ENCODE data around the gene XRN2. TPM values are rescaled to one million over a fixed set of nuclear protein-coding genes. Genes with fewer than 3 reads are reported as not detected.

XRN2 gene
- total RNA-seq, 2 donors from 2014 or later, result 39.0 to 41.8 TPM

GRCh38 chr20:21312813-21313474 is 9.8 kb downstream of the XRN2 start:
- no peaks in the 10 kb centered on the region for H3K4me1 ChIP-seq
- H3K36me3 ChIP-seq, result no peaks in the 10 kb centered on the region
- H3K27me3 ChIP-seq, result no peaks in the 10 kb centered on the region
- no peak for TF ChIP-seq CTCF (IDR thresholded peaks at IDR 0.05)
- no peak overlapping the region for H3K27ac ChIP-seq
- no peak overlapping the region for H3K9ac ChIP-seq (ENCODE audit: low read depth in 2 of 2, low read length in 2 of 2)
- DNase-seq, result no peak
- no peaks in the 10 kb centered on the region for H3K9me3 ChIP-seq
- intact Hi-C loops (cut with DNase I), result no loop called here
- H3K4me3 ChIP-seq, result no peak overlapping the region

GRCh38 chr20:21315138-21315537 is 12.0 kb downstream of the XRN2 start:
- Histone ChIP-seq H3K4me3 (no peak overlapping the region), H3K27ac (no peak overlapping the region), H3K9ac (ENCODE audit: low read depth in 2 of 2, low read length in 2 of 2) (no peak overlapping the region), H3K36me3 (no peaks in the 10 kb centered on the region), H3K9me3 (no peaks in the 10 kb centered on the region), H3K4me1 (no peaks in the 10 kb centered on the region), H3K27me3 (no peaks in the 10 kb centered on the region)
- no peak for TF ChIP-seq CTCF (IDR thresholded peaks at IDR 0.05)
- no peak for DNase-seq
- intact Hi-C loops (cut with DNase I), result no loop called here

GRCh38 chr20:21322083-21322710 is 19.1 kb downstream of the XRN2 start:
- no peak for DNase-seq
- TF ChIP-seq CTCF (IDR thresholded peaks at IDR 0.05), result no peak
- Histone ChIP-seq H3K9me3 (no peaks in the 10 kb centered on the region), H3K4me1 (peaks cover 4% of the 10 kb centered on the region), H3K27ac (no peak overlapping the region), H3K36me3 (no peaks in the 10 kb centered on the region), H3K27me3 (no peaks in the 10 kb centered on the region), H3K4me3 (no peak overlapping the region), H3K9ac (ENCODE audit: low read depth in 2 of 2, low read length in 2 of 2) (no peak overlapping the region)
- intact Hi-C loops (cut with DNase I), result no loop called here

GRCh38 chr20:21322921-21323331 is 19.8 kb downstream of the XRN2 start:
- Histone ChIP-seq H3K36me3 (no peaks in the 10 kb centered on the region), H3K9me3 (no peaks in the 10 kb centered on the region), H3K27ac (no peak overlapping the region), H3K4me1 (peaks cover 4% of the 10 kb centered on the region), H3K4me3 (no peak overlapping the region), H3K27me3 (no peaks in the 10 kb centered on the region), H3K9ac (ENCODE audit: low read depth in 2 of 2, low read length in 2 of 2) (no peak overlapping the region)
- no peak for TF ChIP-seq CTCF (IDR thresholded peaks at IDR 0.05)
- DNase-seq, result no peak
- intact Hi-C loops (cut with DNase I), result no loop called here

GRCh38 chr20:21323640-21324039 is 20.5 kb downstream of the XRN2 start:
- Histone ChIP-seq H3K9me3 (no peaks in the 10 kb centered on the region), H3K27me3 (no peaks in the 10 kb centered on the region), H3K4me3 (no peak overlapping the region), H3K27ac (no peak overlapping the region), H3K4me1 (peaks cover 4% of the 10 kb centered on the region), H3K36me3 (no peaks in the 10 kb centered on the region), H3K9ac (ENCODE audit: low read depth in 2 of 2, low read length in 2 of 2) (no peak overlapping the region)
- intact Hi-C loops (cut with DNase I), result no loop called here
- TF ChIP-seq CTCF (IDR thresholded peaks at IDR 0.05), result no peak
- DNase-seq, result no peak
